ENCODE results near the gene ELF1. TPM values are rescaled to one million over a fixed set of nuclear protein-coding genes. Genes with fewer than 3 reads are reported as not detected.
"Not testable (repeated sequence)": the region's sequence is repeated elsewhere in the genome, so short reads cannot be mapped to it uniquely, and the experiment has no call there.

ELF1 gene
- total RNA-seq, 4 donors from 2014 or later, result 38.0 to 123 (median 105) TPM

DNA sequence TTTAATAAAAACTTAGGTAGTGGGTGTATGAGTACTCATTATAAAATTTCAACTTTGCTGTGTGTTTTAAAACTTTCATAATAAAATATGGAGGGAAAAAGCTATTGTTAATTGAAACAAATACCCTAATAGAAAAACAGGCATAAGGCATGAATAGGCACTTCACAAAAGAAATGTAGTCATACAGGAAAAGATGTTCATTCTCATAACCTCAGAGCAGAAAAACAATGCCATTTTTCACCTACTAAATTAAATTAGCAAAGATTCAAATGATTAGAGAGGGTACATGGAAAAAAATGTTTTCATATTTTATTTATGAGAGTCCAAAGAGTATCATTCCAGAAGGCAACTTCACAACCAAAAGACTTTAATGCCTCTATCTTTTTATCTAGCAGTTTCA lies 20.6 kb upstream of the ELF1 start:
- intact Hi-C loops (cut with DNase I; ENCODE audit: low total_unique reads), result no loop called here
- H3K27ac ChIP-seq, result no peak overlapping the region
- DNase-seq, result no peak
- H3K36me3 ChIP-seq, result no peaks in the 10 kb centered on the region
- no peaks in the 10 kb centered on the region for H3K27me3 ChIP-seq
- TF ChIP-seq POLR2A (IDR thresholded peaks at IDR 0.05), result no peak
- TF ChIP-seq POLR2AphosphoS5 (IDR thresholded peaks at IDR 0.05), result no peak
- TF ChIP-seq, protein P1, sequence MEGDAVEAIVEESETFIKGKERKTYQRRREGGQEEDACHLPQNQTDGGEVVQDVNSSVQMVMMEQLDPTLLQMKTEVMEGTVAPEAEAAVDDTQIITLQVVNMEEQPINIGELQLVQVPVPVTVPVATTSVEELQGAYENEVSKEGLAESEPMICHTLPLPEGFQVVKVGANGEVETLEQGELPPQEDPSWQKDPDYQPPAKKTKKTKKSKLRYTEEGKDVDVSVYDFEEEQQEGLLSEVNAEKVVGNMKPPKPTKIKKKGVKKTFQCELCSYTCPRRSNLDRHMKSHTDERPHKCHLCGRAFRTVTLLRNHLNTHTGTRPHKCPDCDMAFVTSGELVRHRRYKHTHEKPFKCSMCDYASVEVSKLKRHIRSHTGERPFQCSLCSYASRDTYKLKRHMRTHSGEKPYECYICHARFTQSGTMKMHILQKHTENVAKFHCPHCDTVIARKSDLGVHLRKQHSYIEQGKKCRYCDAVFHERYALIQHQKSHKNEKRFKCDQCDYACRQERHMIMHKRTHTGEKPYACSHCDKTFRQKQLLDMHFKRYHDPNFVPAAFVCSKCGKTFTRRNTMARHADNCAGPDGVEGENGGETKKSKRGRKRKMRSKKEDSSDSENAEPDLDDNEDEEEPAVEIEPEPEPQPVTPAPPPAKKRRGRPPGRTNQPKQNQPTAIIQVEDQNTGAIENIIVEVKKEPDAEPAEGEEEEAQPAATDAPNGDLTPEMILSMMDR (IDR thresholded peaks at IDR 0.05), result no peak
- TF ChIP-seq EP300 (IDR thresholded peaks at IDR 0.05; ENCODE audit: low read depth), result no peak
- H3K9me3 ChIP-seq, result no peaks in the 10 kb centered on the region
- H3K4me1 ChIP-seq, result peaks cover 0 to 6% (median 2%) of the 10 kb centered on the region in 4 donors
- no peak overlapping the region for H3K4me3 ChIP-seq
- in situ Hi-C loops (cut with MboI; ENCODE audit: low pct_ligation_motif_present in 1 of 4, low pct_unique_long_range_greater_than_20kb in 1 of 4, low sequenced_read_pairs in 3 of 4), result no loop called here

DNA sequence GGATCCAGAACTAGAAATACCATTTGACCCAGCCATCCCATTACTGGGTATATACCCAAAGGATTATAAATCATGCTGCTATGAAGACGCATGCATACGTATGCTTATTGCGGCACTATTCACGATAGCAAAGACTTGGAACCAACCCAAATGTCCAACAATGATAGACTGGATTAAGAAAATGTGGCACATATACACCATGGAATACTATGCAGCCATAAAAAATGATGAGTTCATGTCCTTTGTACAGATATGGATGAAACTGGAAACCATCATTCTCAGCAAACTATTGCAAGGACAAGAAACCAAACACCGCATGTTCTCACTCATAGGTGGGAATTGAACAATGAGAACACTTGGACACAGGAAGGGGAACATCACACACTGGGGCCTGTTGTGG lies 17.4 kb upstream of the ELF1 start:
- H3K4me3 ChIP-seq; intact Hi-C loops (cut with DNase I; ENCODE audit: low total_unique reads); H3K27me3 ChIP-seq; H3K4me1 ChIP-seq; in situ Hi-C loops (cut with MboI; ENCODE audit: low pct_ligation_motif_present in 1 of 4, low pct_unique_long_range_greater_than_20kb in 1 of 4, low sequenced_read_pairs in 3 of 4); DNase-seq; H3K27ac ChIP-seq; H3K36me3 ChIP-seq; H3K9me3 ChIP-seq: not testable (repeated sequence)
- 97 to 100% methylated on average over 2 to 5 of the region's 5 CpGs for WGBS, 2 donors (ENCODE audit: low coverage in 1 of 2)

DNA sequence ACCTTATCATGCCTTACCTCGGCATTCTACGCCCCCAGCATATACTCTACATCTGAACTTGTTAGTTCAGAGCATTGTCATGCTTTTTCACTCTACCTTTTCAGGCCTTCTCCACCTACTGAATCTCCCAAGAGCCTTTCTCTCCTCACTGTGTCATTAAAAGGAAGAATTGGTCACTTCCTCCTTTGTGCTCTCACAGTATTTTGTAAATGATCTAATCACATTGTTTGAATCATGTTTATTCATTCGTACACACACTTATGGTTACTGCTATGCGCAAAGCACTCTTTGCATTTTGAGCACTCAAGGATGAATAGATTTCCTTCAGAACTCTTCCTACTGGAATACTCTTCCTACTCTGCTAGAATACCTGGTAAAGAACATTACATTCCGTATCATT lies 15.8 kb upstream of the ELF1 start:
- Histone ChIP-seq H3K27ac (no peak overlapping the region), H3K27me3 (no peaks in the 10 kb centered on the region), H3K4me3 (no peak overlapping the region), H3K36me3 (no peaks in the 10 kb centered on the region), H3K9me3 (no peaks in the 10 kb centered on the region), H3K4me1 (peaks cover 0 to 11% (median 0%) of the 10 kb centered on the region in 4 donors)
- 84 to 89% methylated on average over 5 of the region's 5 CpGs for WGBS, 2 donors (ENCODE audit: low coverage in 1 of 2)
- in situ Hi-C loops (cut with MboI; ENCODE audit: low pct_ligation_motif_present in 1 of 4, low pct_unique_long_range_greater_than_20kb in 1 of 4, low sequenced_read_pairs in 3 of 4), result no loop called here
- TF ChIP-seq, protein P1 (IDR thresholded peaks at IDR 0.05), result no peak
- no peak for TF ChIP-seq POLR2AphosphoS5 (IDR thresholded peaks at IDR 0.05)
- no peak for TF ChIP-seq POLR2A (IDR thresholded peaks at IDR 0.05)
- no peak for TF ChIP-seq EP300 (IDR thresholded peaks at IDR 0.05; ENCODE audit: low read depth)
- intact Hi-C loops (cut with DNase I; ENCODE audit: low total_unique reads), result no loop called here
- DNase-seq, result no peak

DNA sequence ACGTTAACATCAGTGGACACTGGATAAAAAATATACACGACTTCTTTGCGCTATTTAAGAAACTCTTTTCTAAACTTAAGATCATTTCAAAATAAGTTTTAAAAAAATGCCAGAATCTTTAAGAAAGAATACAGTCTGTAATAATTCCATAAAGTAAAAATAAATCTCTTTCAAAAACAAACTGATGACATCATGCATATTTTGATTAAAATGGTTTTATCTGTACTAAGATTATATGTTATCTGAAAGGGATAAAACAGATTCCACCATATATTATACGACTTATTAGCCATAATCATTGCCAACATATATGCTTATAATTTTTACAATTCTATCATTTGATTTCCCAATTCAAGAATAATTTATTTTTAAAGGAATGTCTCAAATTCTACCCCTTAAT lies 15.3 kb upstream of the ELF1 start:
- Histone ChIP-seq H3K4me1 (peaks cover 0 to 11% (median 0%) of the 10 kb centered on the region in 4 donors), H3K36me3 (no peaks in the 10 kb centered on the region), H3K9me3 (no peaks in the 10 kb centered on the region), H3K4me3 (no peak overlapping the region), H3K27ac (no peak overlapping the region), H3K27me3 (no peaks in the 10 kb centered on the region)
- WGBS, 2 donors (ENCODE audit: low coverage in 1 of 2), result 94 to 98% methylated on average over 4 of the region's 4 CpGs
- no peak for DNase-seq
- TF ChIP-seq EP300 (IDR thresholded peaks at IDR 0.05; ENCODE audit: low read depth), result no peak
- TF ChIP-seq POLR2AphosphoS5 (IDR thresholded peaks at IDR 0.05), result no peak
- TF ChIP-seq POLR2A (IDR thresholded peaks at IDR 0.05), result no peak
- TF ChIP-seq, protein P1 (IDR thresholded peaks at IDR 0.05), result no peak
- intact Hi-C loops (cut with DNase I; ENCODE audit: low total_unique reads), result no loop called here
- in situ Hi-C loops (cut with MboI; ENCODE audit: low pct_ligation_motif_present in 1 of 4, low pct_unique_long_range_greater_than_20kb in 1 of 4, low sequenced_read_pairs in 3 of 4), result no loop called here

DNA sequence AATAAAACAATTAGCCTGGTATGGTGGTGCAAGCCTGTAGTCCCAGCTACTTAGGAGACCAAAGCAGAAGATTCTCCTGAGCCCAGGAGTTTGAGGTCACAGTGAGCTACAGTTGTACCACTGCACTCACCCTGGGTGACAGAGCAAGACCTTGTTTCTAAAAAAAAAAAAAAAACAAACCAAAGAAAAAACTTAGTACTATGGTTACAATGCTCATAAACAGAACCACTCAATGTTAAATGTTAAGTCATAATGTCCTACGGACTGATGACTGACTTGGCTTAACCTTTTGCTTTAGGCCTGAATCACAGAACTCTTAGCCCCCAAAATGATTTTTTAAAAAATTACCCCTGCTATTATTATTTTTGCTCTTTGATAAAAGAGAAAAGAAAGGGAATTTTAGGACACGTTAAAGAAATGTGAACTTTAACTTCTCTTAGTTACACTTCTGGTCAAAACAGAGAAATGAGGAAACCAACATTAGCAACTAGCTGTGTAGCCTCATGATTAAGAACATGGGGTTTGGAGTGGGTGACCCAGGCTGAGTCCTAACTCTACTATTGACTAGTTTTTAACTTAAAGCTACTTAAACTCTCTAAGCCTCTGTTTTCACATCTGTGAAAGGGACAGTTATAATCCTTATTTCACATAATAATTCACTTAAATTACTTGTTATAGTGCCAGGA lies 13.7 kb upstream of the ELF1 start:
- H3K36me3 ChIP-seq, result no peaks in the 10 kb centered on the region
- H3K9me3 ChIP-seq, result no peaks in the 10 kb centered on the region
- intact Hi-C loops (cut with DNase I; ENCODE audit: low total_unique reads) (no loop called here), in situ Hi-C loops (cut with MboI; ENCODE audit: low pct_ligation_motif_present in 1 of 4, low pct_unique_long_range_greater_than_20kb in 1 of 4, low sequenced_read_pairs in 3 of 4) (no loop called here)
- no peak overlapping the region for H3K27ac ChIP-seq
- 36 to 44% methylated on average over 2 of the region's 2 CpGs for WGBS, 2 donors (ENCODE audit: low coverage in 1 of 2)
- no peak overlapping the region for H3K4me3 ChIP-seq
- H3K27me3 ChIP-seq, result no peaks in the 10 kb centered on the region
- DNase-seq, result no peak
- TF ChIP-seq, protein P1 (IDR thresholded peaks at IDR 0.05), result no peak
- TF ChIP-seq EP300 (IDR thresholded peaks at IDR 0.05; ENCODE audit: low read depth) (no peak), POLR2AphosphoS5 (IDR thresholded peaks at IDR 0.05) (no peak), POLR2A (IDR thresholded peaks at IDR 0.05) (no peak)
- peaks cover 0 to 11% (median 0%) of the 10 kb centered on the region in 4 donors for H3K4me1 ChIP-seq
